GM21390 (cell line): Measurements from ENCODE around the gene S100A12.

ENCODE experiments used
- ATAC-seq: cut with Tn5 transposase; IDR thresholded peaks from one replicate; pipeline ENCODE4 v1.9.1; 2021; ENCODE audit not compliant: unreplicated experiment

S100A12 gene

GRCh38 chr1:153370146-153370545 lies 5.3 kb downstream of the S100A12 start:
- no peak for ATAC-seq

DNA sequence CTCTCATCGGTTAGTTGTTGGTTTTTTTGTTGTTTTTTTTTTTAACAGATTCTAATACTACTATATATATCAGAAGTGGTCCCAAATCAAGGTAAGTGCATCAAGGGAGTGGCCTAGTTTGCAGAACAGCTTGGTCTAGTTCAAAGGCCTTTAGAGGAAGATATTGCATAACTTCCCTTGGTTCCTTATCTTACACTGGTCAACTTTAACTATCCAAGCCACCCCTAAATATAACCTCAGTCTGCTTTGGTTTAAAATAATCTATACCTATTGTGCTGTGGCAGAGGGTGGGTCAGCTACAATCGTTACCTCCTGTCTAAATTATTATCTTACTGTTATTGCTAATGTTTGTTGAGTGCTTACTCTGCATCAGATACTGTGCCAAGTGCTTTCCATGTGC lies 6.9 kb downstream of the S100A12 start:
- no peak for ATAC-seq

DNA sequence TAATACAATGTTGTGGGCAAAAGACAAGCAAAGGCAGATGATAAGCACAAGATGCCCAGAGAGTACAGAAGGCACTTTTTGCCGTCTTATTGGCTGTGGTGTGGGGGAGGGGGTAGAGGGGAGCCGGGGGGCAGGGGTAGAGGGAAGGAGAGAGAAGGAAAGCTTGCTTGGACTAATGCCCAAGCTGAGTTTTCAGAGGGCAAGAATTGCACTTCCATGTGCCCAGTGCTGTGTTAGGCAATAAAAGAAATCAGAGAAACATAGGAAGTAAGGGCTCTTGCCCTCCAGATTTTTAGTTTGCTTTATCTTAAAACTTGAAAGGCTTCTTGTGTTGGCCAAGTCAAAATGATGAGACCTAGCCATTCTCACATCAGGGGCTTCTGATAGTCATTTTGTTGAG lies 8.3 kb downstream of the S100A12 start:
- ATAC-seq = no peak

GRCh38 chr1:153366261-153366660 lies 9.2 kb downstream of the S100A12 start:
- no peak for ATAC-seq

- ATAC-seq = no peak
Measured at GRCh38 chr1:153365696-153366095, 9.7 kb downstream of the S100A12 start.

- no peak for ATAC-seq
Measured at GRCh38 chr1:153364766-153365666, 10.4 kb downstream of the S100A12 start.

DNA sequence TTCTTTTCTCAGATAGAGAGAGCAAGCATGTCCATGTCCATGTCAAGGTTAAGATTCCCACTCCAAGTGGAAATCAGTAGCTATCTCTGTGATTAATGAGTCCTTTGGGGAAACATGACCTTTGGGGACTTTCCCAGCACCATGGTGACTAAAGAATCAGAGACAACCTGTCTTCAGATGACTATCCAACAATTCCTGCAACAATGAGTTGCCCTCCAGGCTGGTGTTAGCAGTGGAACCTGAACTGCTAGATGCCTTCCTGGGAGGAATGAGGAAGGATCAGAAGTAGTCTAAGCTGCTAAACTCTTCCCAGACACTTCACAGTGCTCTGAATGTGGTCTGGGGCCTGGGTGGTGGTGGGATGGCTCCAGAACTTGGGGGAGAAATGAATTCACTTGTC lies 11.3 kb downstream of the S100A12 start:
- ATAC-seq = no peak

GRCh38 chr1:153363641-153364040 lies 11.8 kb downstream of the S100A12 start:
- ATAC-seq = no peak

DNA sequence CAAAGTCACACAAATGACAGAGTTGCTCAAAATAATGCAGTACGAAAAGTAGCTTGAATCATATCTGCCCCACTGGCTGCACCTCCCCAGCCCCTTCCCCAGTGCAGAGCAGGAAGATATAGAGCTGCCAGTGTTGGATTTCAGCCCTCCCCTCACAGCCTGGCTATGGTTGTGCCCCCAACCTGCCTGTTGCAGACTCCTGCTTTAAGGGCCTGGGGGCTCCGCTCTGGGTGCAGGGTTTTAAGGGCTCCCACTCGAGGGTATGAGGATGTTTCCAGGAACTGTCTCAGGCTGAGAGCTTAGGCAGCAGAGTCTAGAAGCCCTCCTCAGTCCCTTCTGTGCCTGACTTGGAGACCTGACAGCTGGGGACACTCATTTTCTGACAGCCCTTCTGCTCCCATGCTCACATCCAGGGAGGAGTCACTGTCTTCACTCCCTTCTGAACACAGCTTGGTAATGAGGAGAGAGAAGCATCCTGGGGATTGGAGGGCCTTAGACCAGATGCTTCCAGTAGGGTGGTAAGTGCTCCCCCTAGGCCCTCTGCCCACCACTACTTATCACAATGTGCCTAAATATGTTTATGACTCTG lies 13.1 kb downstream of the S100A12 start:
- ATAC-seq = no peak

DNA sequence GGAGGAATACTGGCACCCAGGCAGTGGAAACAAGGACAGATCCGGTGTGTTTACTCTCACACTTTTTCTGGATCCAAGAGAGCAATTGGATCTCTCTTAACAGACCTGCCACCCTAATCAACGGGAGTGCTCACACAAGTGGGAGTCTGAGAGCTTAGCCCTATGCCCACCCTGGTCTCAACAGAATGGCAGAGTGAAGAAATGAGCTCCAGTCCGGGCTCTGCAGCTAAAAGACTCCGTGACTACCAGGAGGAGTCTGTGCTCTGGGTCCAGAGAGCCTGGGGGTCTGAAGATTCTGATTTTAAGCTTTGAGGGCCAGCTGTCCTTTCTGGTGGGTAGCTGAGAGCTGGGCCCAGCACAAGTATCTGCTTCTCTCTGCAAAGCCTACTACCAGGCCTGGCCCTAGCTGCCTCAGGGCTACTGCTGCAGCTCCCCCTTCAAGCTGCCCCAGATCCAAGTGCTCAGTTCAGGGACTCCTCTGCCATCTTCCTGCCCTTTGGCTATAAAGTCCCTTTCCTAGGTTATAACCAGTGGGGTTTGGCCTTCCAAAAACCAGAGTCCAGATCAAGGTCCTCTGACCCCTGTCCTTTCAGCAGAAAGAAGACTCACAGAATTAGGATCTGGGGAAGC lies 13.8 kb downstream of the S100A12 start:
- ATAC-seq = no peak

DNA sequence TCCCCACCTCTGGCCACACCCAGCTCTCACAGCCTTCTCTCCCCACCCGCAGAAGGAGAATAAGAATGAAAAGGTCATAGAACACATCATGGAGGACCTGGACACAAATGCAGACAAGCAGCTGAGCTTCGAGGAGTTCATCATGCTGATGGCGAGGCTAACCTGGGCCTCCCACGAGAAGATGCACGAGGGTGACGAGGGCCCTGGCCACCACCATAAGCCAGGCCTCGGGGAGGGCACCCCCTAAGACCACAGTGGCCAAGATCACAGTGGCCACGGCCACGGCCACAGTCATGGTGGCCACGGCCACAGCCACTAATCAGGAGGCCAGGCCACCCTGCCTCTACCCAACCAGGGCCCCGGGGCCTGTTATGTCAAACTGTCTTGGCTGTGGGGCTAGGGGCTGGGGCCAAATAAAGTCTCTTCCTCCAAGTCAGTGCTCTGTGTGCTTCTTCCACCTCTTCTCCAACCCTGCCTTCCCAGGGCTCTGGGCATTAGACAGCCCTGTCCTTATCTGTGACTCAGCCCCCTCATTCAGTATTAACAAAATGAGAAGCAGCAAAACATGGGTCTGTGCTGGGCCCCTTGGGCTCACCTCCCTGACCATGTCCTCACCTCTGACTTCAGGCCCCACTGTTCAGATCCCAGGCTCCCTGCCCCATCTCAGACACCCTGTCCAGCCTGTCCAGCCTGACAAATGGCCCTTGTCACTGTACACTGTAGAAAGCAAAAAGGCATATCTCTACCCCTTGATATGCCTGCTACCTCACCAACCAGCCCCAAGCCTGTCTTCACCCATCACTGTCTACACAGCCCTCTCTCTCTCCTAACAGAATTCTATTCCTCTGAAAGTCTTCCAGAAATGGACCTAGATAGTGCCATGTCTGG lies 14.6 kb downstream of the S100A12 start:
- no peak for ATAC-seq

DNA sequence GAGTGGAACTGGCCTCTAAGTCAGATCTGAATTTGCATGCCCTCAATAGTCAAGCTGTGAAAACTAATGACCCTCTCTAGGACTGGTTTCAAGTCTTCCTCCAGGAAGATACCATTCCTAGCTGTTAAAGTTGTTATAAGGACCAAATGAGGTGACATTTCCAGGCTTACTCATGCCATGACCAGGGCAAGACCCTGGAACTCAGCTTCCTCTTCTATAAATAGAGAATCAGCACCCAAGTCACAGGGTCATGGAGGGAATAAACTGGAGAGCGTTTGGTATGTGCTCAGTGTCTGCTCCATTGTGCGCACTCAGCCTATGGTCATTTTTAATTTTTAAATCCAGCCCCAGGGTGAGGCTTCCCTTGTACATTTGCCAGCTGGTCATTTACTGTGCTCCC lies 15.2 kb downstream of the S100A12 start:
- ATAC-seq = no peak

DNA sequence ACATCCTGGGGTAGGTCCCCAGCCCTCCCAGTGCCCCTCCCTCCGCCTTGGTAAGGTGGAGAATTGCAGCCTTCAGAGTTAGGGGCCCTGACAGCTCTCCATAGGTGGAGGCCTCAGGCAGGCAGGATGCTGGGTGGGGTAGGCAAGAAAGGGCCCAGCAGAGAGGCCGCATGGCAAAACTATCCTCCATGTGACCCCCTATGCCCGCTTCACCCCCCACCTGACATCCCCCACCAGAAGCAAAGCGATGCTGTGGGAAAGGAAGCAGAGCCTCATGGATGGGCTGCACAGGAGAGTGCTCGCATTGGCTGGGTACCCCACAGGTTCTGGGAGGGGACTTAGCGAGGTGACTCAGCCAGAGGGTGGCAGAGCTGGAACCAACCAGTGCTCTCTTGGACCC lies 16.2 kb downstream of the S100A12 start:
- ATAC-seq = no peak

DNA sequence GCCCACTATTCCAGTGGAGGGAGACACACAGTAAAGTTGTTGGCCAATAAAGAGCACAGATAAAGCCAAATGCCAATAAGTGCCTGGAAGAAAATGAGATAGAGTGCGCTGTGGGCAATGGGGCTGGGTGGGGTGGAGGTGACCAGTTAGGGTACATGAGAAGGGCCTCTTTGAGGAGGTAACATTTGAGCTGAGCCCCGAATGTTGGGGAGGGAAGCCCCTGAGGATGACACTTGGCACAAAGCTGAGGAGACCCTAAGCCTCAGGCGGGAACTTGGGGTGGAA lies 16.8 kb downstream of the S100A12 start:
- ATAC-seq = no peak

DNA sequence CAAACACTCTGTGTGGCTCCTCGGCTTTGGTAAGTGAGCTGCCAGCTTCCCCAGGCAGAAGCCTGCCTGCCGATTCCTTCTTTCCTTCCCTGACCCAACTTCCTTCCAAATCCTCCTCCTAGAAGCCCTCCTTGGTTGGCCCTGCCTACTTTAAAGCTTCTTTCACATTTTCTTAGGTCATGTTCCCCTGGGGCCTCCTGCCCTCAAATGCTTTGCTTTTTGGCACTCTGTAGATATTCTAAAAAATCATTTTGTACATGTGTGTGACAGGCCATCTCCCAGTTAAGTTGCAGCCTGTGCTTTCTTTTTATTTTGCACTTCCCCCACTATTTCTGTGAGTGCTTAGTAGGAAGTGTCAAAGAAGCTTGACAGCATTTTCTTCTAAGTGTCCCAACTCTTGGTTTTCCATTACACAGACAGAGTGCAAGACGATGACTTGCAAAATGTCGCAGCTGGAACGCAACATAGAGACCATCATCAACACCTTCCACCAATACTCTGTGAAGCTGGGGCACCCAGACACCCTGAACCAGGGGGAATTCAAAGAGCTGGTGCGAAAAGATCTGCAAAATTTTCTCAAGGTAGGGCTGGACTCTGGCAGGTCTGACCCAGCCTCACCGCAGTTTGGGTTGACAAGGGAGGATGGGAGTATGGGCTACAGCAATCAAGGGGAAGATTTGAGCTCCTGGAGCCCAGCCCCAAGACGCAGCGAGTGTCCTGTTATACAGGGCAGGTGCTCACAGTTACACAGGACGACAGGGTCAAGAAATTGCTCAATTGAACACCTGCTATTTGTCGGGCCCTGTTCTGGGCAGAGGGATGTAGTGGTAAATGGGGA lies 17.3 kb downstream of the S100A12 start, which contains the start of gene S100A9:
TSS of gene S100A9 (plus strand) at position 2 of the 838 bp plus-strand sequence. CDS start at position 432, 430 bp downstream.
- ATAC-seq = no peak

GRCh38 chr1:153357076-153357852 lies 18.2 kb downstream of the S100A12 start:
- ATAC-seq = no peak

DNA sequence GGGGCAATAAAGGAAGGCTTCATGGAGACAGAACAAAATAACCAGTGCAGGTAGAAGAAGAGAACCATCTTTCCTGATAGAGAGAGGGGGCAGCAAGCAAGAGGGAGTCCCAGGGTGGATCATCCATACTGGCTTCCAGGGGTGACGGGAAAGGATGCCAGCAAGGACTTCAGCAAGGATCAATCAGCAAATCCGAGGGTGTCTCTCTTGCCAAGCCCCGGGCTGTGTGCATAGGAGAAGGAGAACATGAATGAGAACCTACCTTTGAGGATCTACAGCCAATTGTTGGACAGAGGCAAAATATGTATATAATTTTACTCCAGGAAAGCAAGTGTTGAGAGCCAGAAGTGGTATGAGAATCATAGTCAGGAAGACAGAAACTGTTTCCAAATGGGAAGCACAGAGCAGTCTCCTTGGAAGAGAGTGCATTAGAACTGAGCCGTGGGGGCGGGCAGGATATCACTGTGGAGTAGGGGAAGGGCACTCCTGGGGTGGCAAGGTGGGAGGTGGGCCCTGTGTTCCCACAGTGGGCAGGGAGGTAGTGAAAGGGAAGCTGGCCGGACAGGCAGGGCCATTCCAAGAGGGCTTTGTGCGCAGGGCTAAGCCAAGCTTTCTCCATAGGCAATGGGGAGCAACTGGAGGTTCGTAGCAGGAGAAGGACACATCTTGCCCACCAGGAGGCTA lies 18.9 kb downstream of the S100A12 start:
- ATAC-seq = no peak

GRCh38 chr1:153355445-153356071 lies 19.9 kb downstream of the S100A12 start:
- ATAC-seq = no peak
